MM.1S (cell line): ENCODE data around the gene C2CD3.

Experiments
- CTCF ChIP-seq: fragments of 300-600 bp; sonication (generic); IDR thresholded peaks from 2 replicates; pipeline ENCODE4 v1.5.1; 2016; ENCODE audit warnings: antibody characterized with exemption, low read length, mixed read lengths
- EZH2 ChIP-seq: fragments of 300-600 bp; sonication (generic); optimal IDR thresholded peaks from 2 replicates; pipeline ENCODE3; 2017; ENCODE audit warnings: low read depth, mild to moderate bottlenecking, antibody characterized with exemption, low read length, mixed read lengths
- EZH2phosphoT487 ChIP-seq: fragments of 300-600 bp; sonication (generic); IDR thresholded peaks from 2 replicates; pipeline ENCODE4 v1.6.1; 2018; ENCODE audit warnings: antibody characterized with exemption, low read length

- TF ChIP-seq CTCF (no peak), EZH2 (no peak), EZH2phosphoT487 (no peak)
Measured at GRCh38 chr11:74055938-74056337, 114.9 kb downstream of the C2CD3 start.
